Measurements from ENCODE around the gene PAX2.

PAX2 gene

GRCh38 chr10:100725071-100725471 is 20.3 kb upstream of the PAX2 start:
- no peak for DNase-seq

GRCh38 chr10:100725869-100726426 is 19.4 kb upstream of the PAX2 start:
- DNase-seq: no peak

- no peak for DNase-seq
These were observed 17.6 kb upstream of the PAX2 start for GRCh38 chr10:100727808-100728207.

- DNase-seq: no peak
These were observed 16.2 kb upstream of the PAX2 start for GRCh38 chr10:100728928-100729861.

- no peak for DNase-seq
These were observed 15.3 kb upstream of the PAX2 start for GRCh38 chr10:100729862-100730724.

GRCh38 chr10:100730725-100731406 is 14.5 kb upstream of the PAX2 start:
- DNase-seq: no peak

GRCh38 chr10:100731407-100732240 is 13.8 kb upstream of the PAX2 start:
- DNase-seq: no peak

- DNase-seq: no peak
These were observed 13.2 kb upstream of the PAX2 start for GRCh38 chr10:100732241-100732596.

- no peak for DNase-seq
These were observed 12.1 kb upstream of the PAX2 start for GRCh38 chr10:100733329-100733728.

- DNase-seq: no peak
These were observed 10.9 kb upstream of the PAX2 start for GRCh38 chr10:100734295-100735086.

- DNase-seq: no peak
These were observed 10.4 kb upstream of the PAX2 start for GRCh38 chr10:100735087-100735336.

GRCh38 chr10:100735337-100736143 is 9.8 kb upstream of the PAX2 start:
- DNase-seq: no peak

GRCh38 chr10:100736144-100736808 is 9.1 kb upstream of the PAX2 start:
- DNase-seq: no peak

- DNase-seq: no peak
These were observed 8.5 kb upstream of the PAX2 start for GRCh38 chr10:100736809-100737354.

GRCh38 chr10:100737355-100738054 is 7.9 kb upstream of the PAX2 start:
- no peak for DNase-seq

- no peak for DNase-seq
These were observed 7.1 kb upstream of the PAX2 start for GRCh38 chr10:100738055-100738827.

GRCh38 chr10:100739517-100740368 is 5.6 kb upstream of the PAX2 start:
- DNase-seq: no peak
